Vagina (tissue), 2 donors: ENCODE results near the gene SLC29A1.

Experiments used
- POLR2A ChIP-seq, 2 donors: fragments of 450-650 bp; IDR thresholded peaks; one replicate each; pipeline ENCODE4 v1.6.1; 2017; ENCODE audit warnings: antibody characterized with exemption in 2 of 2, mild to moderate bottlenecking in 2 of 2, moderate library complexity in 2 of 2
- POLR2AphosphoS5 ChIP-seq, 2 donors: sonication (generic); formaldehyde crosslinking; IDR thresholded peaks; one replicate each; pipeline ENCODE4 v1.9.0; 2017; ENCODE audit warnings: antibody characterized with exemption in 2 of 2, mild to moderate bottlenecking in 2 of 2, low read depth in 1 of 2; ENCODE audit not compliant: insufficient read depth in 1 of 2
- TF ChIP-seq, protein P1 (sequence below), 3 experiments: fragments of 450-650 bp in 2 of 3; fragments of 200-600 bp in 1 of 3; sonication (generic) in 1 of 3; IDR thresholded peaks; one replicate each; pipeline ENCODE4 v1.5.1; 2017 to 2019; ENCODE audit warnings: antibody characterized with exemption in 3 of 3, mild to moderate bottlenecking in 2 of 3, moderate library complexity in 2 of 3

- TF ChIP-seq POLR2A (IDR thresholded peaks at IDR 0.05) (no peak), POLR2AphosphoS5 (IDR thresholded peaks at IDR 0.05; ENCODE audit: insufficient read depth in 1 of 2, low read depth in 1 of 2) (no peak)
- TF ChIP-seq, protein P1, sequence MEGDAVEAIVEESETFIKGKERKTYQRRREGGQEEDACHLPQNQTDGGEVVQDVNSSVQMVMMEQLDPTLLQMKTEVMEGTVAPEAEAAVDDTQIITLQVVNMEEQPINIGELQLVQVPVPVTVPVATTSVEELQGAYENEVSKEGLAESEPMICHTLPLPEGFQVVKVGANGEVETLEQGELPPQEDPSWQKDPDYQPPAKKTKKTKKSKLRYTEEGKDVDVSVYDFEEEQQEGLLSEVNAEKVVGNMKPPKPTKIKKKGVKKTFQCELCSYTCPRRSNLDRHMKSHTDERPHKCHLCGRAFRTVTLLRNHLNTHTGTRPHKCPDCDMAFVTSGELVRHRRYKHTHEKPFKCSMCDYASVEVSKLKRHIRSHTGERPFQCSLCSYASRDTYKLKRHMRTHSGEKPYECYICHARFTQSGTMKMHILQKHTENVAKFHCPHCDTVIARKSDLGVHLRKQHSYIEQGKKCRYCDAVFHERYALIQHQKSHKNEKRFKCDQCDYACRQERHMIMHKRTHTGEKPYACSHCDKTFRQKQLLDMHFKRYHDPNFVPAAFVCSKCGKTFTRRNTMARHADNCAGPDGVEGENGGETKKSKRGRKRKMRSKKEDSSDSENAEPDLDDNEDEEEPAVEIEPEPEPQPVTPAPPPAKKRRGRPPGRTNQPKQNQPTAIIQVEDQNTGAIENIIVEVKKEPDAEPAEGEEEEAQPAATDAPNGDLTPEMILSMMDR (IDR thresholded peaks at IDR 0.05), result no peak
These were observed 20.2 kb upstream of the SLC29A1 start for GRCh38 chr6:44202972-44203750.
